ENCODE data around the gene PLEKHA7. TPM values are rescaled to one million over a fixed set of nuclear protein-coding genes. Genes with fewer than 3 reads are reported as not detected.

Gene PLEKHA7
- total RNA-seq, 2 donors from 2014 or later, result 10.8 to 17.6 TPM

DNA sequence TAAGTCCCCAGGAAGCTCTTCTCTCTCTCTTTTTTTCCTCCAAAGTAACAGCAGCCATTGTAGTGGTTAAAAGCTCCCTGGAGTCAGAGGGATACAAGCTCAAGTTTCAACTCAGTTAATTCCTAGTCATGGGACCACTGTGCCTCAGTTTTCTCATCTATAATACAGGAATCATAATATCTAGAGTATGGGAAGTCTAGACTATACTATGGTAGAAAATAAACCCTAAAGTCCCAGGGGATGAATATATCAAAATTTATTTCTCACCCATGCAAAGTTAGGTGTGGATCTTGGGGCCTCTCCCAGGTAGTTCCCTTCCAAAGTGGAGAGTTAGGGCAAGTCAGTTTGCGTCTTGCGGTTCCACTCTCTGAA lies 242.1 kb downstream of the PLEKHA7 start:
- no peak for ATAC-seq (ENCODE audit: insufficient number of reproducible peaks, low FRiP score, low read depth)
- H3K27ac ChIP-seq, result no peak overlapping the region

DNA sequence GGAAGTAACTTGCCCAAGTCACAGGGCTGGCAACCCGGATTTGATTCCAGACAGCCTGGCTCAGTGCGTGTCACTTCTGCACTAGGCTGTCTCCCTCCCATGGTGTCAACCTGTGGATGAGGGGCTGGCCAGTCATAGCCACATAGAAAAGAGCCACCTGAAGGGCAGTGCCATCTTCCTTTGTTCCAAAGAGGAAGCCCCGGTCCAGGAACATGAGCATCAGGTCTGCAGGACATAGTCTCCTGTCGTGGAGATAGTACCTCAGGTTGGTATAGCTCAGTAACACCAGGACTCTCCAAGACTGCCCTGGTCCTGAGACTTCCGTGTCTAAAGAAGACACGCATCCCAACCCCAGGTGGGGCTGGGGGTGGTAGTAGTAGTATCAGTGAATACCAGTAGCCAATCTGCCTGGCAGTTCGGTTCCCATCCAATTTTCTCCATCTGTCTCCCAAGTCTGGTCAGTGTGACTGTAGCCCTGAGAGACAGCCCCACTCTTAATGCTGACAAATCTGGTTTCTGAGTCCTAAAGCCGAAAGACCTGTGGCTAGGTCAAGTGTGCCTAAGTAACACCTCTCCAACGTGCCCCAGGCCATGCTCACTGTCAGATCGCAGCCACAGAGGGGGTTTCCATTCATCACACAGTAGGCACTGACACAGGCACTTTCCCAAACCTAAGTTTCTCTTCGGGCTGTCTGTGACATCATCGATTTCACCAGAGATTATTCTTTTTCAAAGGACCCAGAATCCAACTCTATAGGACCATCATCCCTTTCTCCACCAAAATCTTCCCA lies 242.7 kb downstream of the PLEKHA7 start:
- no peaks in the 10 kb centered on the region for H3K4me1 ChIP-seq (ENCODE audit: control insufficient read depth in 1 of 2, low read depth in 2 of 2)
- no peak overlapping the region for H3K4me3 ChIP-seq
- H3K36me3 ChIP-seq, result no peaks in the 10 kb centered on the region
- ATAC-seq (ENCODE audit: insufficient number of reproducible peaks, low FRiP score, low read depth), result no peak
- no peak overlapping the region for H3K27ac ChIP-seq
- DNase-seq (ENCODE audit: low spot score), result no peak
- TF ChIP-seq, protein P1, sequence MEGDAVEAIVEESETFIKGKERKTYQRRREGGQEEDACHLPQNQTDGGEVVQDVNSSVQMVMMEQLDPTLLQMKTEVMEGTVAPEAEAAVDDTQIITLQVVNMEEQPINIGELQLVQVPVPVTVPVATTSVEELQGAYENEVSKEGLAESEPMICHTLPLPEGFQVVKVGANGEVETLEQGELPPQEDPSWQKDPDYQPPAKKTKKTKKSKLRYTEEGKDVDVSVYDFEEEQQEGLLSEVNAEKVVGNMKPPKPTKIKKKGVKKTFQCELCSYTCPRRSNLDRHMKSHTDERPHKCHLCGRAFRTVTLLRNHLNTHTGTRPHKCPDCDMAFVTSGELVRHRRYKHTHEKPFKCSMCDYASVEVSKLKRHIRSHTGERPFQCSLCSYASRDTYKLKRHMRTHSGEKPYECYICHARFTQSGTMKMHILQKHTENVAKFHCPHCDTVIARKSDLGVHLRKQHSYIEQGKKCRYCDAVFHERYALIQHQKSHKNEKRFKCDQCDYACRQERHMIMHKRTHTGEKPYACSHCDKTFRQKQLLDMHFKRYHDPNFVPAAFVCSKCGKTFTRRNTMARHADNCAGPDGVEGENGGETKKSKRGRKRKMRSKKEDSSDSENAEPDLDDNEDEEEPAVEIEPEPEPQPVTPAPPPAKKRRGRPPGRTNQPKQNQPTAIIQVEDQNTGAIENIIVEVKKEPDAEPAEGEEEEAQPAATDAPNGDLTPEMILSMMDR (IDR thresholded peaks at IDR 0.05), result no peak
- H3K27me3 ChIP-seq (replicated peaks; ENCODE audit: insufficient read depth), result no peaks in the 10 kb centered on the region
- H3K9me3 ChIP-seq, result no peaks in the 10 kb centered on the region

More for the DNA sequence above, 242.1 kb downstream of the PLEKHA7 start:
- DNase-seq (ENCODE audit: low spot score), result no peak
- Histone ChIP-seq H3K4me1 (ENCODE audit: control insufficient read depth in 1 of 2, low read depth in 2 of 2) (no peaks in the 10 kb centered on the region), H3K36me3 (no peaks in the 10 kb centered on the region), H3K4me3 (no peak overlapping the region), H3K27me3 (replicated peaks; ENCODE audit: insufficient read depth) (no peaks in the 10 kb centered on the region), H3K9me3 (no peaks in the 10 kb centered on the region)
- TF ChIP-seq, protein P1 (IDR thresholded peaks at IDR 0.05), result no peak

DNA sequence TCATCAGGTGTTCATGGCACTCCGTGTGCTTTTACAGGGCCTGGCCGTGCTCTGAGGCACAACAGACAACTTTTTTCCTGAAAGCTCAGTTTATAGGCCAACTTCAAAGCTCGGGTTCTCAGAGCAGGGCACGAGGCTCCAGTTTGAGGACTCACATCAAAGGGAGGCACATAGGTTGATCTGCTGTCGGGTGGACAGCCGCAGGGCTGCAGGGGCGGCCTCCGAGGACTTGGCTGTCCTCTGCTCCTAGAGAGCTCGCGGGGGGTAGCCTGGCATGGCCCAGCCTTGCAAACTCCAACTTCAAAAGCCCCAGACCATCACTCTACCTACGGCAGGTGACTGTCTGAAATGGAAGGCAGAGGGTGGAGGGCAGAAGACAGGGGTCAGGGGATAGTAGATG lies 244.2 kb downstream of the PLEKHA7 start:
- H3K27me3 ChIP-seq (replicated peaks; ENCODE audit: insufficient read depth), result no peaks in the 10 kb centered on the region
- no peak for ATAC-seq (ENCODE audit: insufficient number of reproducible peaks, low FRiP score, low read depth)
- H3K4me1 ChIP-seq (ENCODE audit: control insufficient read depth in 1 of 2, low read depth in 2 of 2), result no peaks in the 10 kb centered on the region
- H3K9me3 ChIP-seq, result no peaks in the 10 kb centered on the region
- DNase-seq (ENCODE audit: low spot score), result no peak
- no peak overlapping the region for H3K27ac ChIP-seq
- TF ChIP-seq, protein P1 (IDR thresholded peaks at IDR 0.05), result no peak
- H3K36me3 ChIP-seq, result no peaks in the 10 kb centered on the region
- H3K4me3 ChIP-seq, result no peak overlapping the region

- TF ChIP-seq, protein P1 (IDR thresholded peaks at IDR 0.05), result no peak
- ATAC-seq (ENCODE audit: insufficient number of reproducible peaks, low FRiP score, low read depth) (no peak), DNase-seq (ENCODE audit: low spot score) (no peak)
- H3K4me1 ChIP-seq (ENCODE audit: control insufficient read depth in 1 of 2, low read depth in 2 of 2), result no peaks in the 10 kb centered on the region
- no peaks in the 10 kb centered on the region for H3K27me3 ChIP-seq (replicated peaks; ENCODE audit: insufficient read depth)
- no peaks in the 10 kb centered on the region for H3K9me3 ChIP-seq
- no peaks in the 10 kb centered on the region for H3K36me3 ChIP-seq
- no peak overlapping the region for H3K27ac ChIP-seq
- H3K4me3 ChIP-seq, result no peak overlapping the region
Observed at GRCh38 chr11:16769386-16769785, 244.8 kb downstream of the PLEKHA7 start.

DNA sequence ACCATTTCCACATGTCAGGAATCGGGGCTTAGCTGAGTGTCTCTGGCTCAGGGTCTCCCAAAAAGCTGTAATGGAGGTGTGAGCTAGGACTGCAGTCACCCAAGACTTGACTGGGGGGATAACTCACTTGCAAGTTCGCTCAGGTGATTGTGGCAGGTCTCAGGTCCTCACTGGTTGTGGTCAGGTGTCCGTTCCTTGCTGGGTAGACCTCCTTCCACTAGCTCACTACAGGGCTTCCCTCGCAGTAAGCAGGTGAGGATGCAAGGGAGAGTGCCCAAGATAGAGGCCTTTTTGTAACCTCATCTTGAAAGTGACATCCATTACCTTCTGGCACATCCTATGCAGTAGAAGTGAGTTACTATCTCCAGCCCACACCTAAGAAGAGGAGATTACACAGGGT lies 246.3 kb downstream of the PLEKHA7 start:
- no peak for DNase-seq (ENCODE audit: low spot score)
- no peaks in the 10 kb centered on the region for H3K27me3 ChIP-seq (replicated peaks; ENCODE audit: insufficient read depth)
- H3K36me3 ChIP-seq, result no peaks in the 10 kb centered on the region
- TF ChIP-seq, protein P1 (IDR thresholded peaks at IDR 0.05), result no peak
- H3K4me3 ChIP-seq, result no peak overlapping the region
- no peak for ATAC-seq (ENCODE audit: insufficient number of reproducible peaks, low FRiP score, low read depth)
- H3K4me1 ChIP-seq (ENCODE audit: control insufficient read depth in 1 of 2, low read depth in 2 of 2), result no peaks in the 10 kb centered on the region
- H3K27ac ChIP-seq, result no peak overlapping the region
- H3K9me3 ChIP-seq, result no peaks in the 10 kb centered on the region
